ENCODE results near the gene CAMP. TPM values are rescaled to one million over a fixed set of nuclear protein-coding genes. Genes with fewer than 3 reads are reported as not detected.
A peak's percentile ranks its signal among the peaks of the same experiment; 100 is the strongest.

CAMP gene
- total and polyA plus RNA-seq, 2 of the 13 experiments (the other 11 are each of a cell fraction or from before 2014, with no cell fraction given) = not detected

- TF ChIP-seq TCF7 (IDR thresholded peaks at IDR 0.05; ENCODE audit: low read depth) (no peak), MTF1 (CRISPR knock-in tag; IDR thresholded peaks at IDR 0.05) (no peak), GABPB1 (CRISPR knock-in tag; IDR thresholded peaks at IDR 0.05) (peak; percentile 43; the same call in 1 of the 2 replicates), MXD3 (CRISPR knock-in tag; IDR thresholded peaks at IDR 0.05) (no peak), ZNF691 (CRISPR knock-in tag; IDR thresholded peaks at IDR 0.05; ENCODE audit: borderline replicate concordance, low read depth) (0 out of 2 replicates have a peak, but pooled peaks have one; percentile 33), ZNF775 (CRISPR knock-in tag; IDR thresholded peaks at IDR 0.05; ENCODE audit: borderline replicate concordance) (no peak), MXD1 (CRISPR knock-in tag; IDR thresholded peaks at IDR 0.05) (peak; percentile 4; the same call in 1 of the 2 replicates), MZF1 (CRISPR knock-in tag; IDR thresholded peaks at IDR 0.05; ENCODE audit: borderline replicate concordance) (no peak), ZNF597 (CRISPR knock-in tag; IDR thresholded peaks at IDR 0.05) (no peak), ATM (IDR thresholded peaks at IDR 0.05; ENCODE audit: borderline replicate concordance) (no peak), ZNF550 (CRISPR knock-in tag; IDR thresholded peaks at IDR 0.05; ENCODE audit: borderline replicate concordance) (no peak), THYN1 (CRISPR knock-in tag; IDR thresholded peaks at IDR 0.05; ENCODE audit: borderline replicate concordance, low read depth) (no peak), ZNF3 (CRISPR knock-in tag; IDR thresholded peaks at IDR 0.05) (no peak), NR2F6 (IDR thresholded peaks at IDR 0.05) (no peak), NR2F6 (CRISPR knock-in tag; IDR thresholded peaks at IDR 0.05) (no peak), SRY (CRISPR knock-in tag; IDR thresholded peaks at IDR 0.05) (peak; percentile 67), ZFP82 (CRISPR knock-in tag; IDR thresholded peaks at IDR 0.05; ENCODE audit: borderline replicate concordance) (no peak), GPBP1L1 (CRISPR knock-in tag; IDR thresholded peaks at IDR 0.05) (no peak), ZNF740 (CRISPR knock-in tag; IDR thresholded peaks at IDR 0.05) (no peak), ZNF256 (CRISPR knock-in tag; conservative IDR thresholded peaks at IDR 0.05) (no peak), ZSCAN31 (CRISPR knock-in tag; IDR thresholded peaks at IDR 0.05; ENCODE audit: low read depth) (peak; percentile 76), MIER2 (CRISPR knock-in tag; IDR thresholded peaks at IDR 0.05) (no peak), ZMYM3 (CRISPR knock-in tag; IDR thresholded peaks at IDR 0.05) (no peak), ZNF562 (CRISPR knock-in tag; IDR thresholded peaks at IDR 0.05; ENCODE audit: borderline replicate concordance) (no peak), TOPORS (CRISPR knock-in tag; IDR thresholded peaks at IDR 0.05) (peak; percentile 58; the same call in 1 of the 2 replicates), ZNF33A (CRISPR knock-in tag; IDR thresholded peaks at IDR 0.05; ENCODE audit: borderline replicate concordance) (no peak), ZNF547 (CRISPR knock-in tag; IDR thresholded peaks at IDR 0.05) (no peak)
These were observed 35.6 kb upstream of the CAMP start (continued) for GRCh38 chr3:48187579-48188265.

Data from HepG2 (cell line).